Measurements from ENCODE around the gene LOXL3.
A peak's percentile ranks its signal among the peaks of the same experiment; 100 is the strongest.

The LOXL3 gene

DNA sequence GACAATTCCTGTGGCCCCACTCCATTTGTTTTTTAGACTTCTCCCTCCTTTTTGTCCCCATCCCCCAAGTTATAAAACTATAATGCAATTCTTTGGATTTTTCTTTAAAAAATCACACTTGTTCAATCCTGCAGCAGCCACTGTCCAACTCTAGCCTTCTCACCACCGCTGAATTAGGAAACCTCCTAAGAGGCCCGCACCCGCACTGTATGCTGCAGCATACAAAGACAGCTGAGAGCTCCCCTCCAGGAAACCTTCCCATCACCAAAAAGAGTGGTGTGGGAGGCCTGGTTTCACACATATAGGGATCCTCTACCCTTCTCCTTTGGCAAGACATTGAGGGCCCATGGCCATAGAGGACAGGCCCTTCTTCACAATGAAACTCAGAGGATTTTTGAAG is 49.2 kb downstream of the LOXL3 start:
- DNase-seq, result no peak

DNA sequence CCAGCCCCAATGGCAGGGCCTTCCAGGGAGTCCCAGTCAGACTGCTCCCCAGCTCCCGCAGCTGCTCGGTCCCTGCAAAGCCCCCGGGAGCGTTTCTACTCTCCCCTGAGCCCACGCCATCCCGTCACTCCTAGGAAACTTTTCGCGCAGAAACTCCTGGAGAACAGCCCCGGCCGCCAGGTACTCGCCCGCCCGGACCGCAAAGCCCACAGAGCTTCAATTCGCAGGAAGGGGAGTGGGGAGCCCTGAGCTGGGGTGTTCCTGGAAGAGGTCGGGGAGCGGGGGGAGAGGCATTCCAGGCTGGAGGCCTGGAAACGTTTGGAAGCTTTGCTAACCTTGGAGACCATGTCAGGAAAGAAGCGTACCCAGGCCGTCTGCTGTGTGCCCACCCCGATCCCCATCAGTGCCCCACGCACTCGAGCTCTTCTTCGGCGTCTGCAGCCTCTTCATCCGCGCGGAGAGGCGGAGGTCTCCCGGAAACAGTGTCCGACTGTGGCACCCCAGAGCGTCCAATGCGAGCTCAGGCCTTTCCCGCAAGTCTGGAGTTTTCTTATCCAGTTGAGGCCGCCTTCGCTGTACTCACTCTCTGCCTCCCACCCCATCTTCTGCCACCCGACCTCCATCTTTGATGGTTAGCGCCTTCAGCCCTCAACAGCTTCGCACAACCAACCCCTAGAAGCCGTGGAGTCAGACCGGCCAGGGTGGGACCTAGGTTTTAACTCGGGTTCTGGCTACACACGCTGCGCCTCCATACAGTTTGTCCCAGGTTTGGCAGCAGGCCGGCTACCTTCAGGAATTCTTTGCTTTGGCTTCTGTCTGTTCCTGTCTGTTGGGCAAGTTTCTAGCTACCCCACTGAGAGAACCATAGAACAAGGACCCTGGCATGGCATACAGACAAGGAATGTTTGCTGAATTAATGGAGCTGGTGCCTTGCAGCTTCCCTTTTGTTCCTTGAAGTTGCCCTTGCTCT is 50.0 kb downstream of the LOXL3 start:
- DNase-seq, result no peak

DNA sequence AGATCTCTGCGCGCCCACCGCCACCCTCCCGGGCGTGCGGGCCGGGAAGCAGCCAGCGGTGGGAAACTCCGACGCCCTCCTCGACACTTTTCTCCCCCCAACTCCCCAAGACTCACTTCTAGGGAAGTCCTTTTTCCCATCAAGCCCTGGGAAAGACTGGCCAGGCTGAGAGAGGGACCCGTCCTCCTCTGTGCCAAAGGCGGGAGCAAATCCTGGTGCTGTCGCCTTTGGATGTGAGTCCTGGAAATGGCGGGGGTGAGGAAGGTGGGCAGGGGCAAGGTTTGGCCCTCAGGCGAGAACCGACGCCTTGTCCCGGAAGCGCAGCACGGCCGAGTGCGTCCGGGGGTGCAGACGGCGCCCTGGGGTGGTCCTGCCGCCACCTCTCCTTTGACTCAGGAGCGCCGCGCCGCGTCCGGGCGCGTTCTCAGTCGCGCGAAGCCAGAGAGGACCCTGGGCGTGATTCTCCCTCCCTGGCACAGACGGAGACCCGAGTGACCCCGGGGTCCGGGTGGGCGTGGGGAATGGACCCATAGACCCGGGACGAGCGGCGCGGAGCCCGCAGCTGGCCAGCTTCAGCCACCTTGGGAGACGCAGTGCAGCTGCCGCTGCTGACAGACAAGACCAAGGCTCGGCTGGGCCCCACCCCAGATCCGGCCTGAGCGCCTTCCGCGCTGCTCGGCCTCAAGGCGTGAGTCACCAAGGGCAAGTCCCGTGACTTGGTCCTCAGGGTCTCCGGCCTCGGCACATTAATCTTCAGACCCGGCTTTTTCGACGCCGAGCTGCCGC is 50.8 kb downstream of the LOXL3 start:
- peak; percentile 47 to 70 for DNase-seq

DNA sequence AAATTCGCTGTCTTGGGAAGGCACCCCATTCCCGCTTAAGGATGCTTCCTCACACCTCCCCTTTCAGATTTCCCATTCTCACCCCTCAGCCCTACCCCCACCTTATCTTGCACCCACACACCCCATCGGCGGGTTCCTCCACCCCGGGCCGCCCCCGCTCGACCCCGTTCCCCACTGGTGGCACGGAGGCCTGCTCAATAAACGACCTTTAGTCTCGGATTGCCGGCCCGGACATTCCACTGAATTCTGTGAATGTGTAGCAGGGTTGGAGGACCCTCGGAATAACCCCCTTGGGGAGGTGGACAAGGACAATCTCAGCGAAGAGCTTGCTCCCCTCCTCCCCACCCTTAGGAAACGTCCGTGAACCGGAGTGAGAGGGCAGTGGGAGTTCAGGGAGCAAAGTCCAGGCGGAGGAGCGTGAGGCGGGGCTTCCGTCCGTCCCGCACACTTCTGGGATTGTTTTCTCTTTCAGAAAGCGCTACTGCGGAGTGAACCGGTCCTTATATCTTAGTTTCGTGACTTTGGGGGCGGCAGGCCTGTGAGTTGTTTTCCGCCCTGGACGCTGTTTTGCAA is 51.5 kb downstream of the LOXL3 start:
- DNase-seq, result no peak

DNA sequence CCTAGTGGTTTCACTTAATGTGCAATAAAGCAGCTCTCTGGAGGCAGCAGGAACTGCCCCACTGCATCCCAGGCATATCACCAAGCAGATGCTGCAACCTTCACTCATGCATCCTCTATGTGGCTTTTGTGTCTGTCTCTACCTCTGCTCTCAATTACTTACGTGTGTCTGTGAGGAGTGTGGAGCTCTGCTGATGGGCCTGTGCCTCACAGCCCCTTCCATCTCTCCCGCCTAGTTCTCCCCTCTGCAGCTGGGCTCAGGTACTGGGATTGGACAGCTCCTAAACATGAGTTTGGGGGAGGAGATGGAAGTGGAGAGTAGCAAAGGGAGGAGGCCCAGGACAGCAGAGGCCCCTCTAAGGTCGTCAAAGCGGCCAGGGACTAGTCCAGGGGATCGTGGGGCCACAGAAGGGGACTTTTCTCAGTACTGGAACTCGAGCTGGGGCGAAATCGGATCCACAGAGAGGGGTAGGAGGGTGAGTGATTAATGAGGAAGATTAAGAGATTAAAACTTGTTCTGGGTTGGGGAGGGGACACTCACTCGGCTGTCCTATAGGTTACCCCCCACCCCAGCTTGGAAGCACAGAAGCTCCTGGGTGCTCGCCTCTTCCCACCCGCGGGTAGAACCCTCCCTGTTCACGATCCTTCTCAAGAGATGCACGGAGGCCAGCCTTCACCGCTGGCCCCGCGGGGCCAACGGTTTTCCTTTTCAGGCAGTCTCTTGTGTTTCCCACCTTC is 52.2 kb downstream of the LOXL3 start:
- DNase-seq, result no peak

DNA sequence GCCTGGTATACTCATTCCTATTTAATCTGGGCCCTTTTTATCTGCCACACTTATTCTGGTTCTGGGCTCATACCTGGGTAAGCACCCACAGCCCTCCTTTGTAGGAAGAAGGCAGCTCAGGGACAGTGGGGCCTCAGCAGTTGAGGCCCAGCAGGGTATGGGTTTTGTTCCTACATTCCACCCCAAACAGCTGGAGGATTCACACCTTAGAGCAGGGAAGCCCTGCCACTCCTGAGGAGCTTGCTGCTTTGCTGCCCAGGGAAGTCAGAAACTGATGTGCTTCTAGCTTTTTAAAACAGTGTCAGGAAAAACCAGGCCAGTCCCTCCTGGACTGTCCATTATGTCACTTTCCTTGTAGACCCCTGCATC is 53.2 kb downstream of the LOXL3 start:
- no peak for DNase-seq

DNA sequence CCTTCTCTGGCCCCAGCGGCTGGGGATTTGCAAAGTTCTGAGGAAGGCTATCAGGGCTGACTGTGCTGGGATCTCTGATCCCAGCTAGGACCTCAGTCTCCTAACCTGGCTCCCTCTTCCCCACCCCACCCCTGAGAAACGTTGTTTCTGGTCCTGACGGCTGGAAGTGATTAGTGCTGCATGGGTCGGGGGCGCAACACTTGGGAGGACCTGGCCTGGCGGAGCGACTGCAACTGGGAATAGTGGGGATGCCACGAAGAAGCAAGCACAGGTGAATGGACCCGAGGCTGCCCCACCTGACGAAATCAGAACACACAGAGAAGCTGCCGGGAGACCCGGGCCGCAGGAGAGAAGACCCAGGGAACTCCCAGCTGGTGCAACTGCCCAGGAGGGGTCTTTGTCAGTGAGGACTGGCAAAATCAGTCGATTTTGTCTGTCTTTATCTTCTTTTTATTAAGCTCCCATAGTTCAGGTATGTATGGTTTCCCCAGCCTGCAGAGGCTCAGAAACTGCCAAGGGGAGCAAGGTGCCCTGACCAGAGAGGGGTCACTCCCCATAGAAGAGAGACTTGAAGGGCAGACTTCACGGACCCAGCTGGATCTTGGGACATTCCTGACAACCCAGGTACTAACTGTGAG is 53.7 kb downstream of the LOXL3 start:
- no peak for DNase-seq

DNA sequence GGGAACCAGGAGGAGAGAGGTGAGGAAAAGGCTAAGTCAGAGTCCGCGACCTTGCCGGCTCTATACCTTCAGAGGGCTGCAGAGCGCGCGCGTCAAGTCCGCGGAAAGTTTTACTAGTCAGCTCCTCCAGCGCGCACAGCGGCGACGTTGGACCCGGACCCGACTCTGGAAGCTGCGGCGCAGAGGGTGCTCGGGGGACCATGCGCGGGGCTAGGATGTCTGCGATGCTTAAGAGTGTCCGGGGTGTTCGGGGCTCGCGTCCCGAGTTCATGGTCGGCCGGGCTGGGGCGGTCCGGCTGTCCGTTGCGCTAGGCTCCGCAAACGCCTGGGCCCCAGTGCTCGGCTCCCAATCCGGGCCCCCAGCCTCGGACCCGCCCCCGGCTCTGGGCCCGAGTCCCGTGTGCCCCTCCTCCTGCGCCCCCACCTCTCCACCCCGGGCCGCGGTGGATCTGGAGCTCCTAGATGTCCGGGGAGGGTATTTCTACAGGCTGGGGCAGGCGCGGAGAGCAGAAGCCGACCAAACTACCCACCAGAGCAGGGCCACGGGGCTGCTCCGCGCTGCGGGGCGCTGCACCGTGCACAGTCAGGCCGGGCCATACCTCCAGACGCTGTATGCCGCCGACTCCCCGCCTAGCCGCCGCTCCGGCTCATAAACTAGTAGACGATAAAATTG is 54.3 kb downstream of the LOXL3 start, which contains the start of gene LBX2:
Gene LBX2 (minus strand): TSS at position 337 of the 673 bp plus-strand sequence. CDS start 66 bp downstream, at position 271.
- no peak for DNase-seq

DNA sequence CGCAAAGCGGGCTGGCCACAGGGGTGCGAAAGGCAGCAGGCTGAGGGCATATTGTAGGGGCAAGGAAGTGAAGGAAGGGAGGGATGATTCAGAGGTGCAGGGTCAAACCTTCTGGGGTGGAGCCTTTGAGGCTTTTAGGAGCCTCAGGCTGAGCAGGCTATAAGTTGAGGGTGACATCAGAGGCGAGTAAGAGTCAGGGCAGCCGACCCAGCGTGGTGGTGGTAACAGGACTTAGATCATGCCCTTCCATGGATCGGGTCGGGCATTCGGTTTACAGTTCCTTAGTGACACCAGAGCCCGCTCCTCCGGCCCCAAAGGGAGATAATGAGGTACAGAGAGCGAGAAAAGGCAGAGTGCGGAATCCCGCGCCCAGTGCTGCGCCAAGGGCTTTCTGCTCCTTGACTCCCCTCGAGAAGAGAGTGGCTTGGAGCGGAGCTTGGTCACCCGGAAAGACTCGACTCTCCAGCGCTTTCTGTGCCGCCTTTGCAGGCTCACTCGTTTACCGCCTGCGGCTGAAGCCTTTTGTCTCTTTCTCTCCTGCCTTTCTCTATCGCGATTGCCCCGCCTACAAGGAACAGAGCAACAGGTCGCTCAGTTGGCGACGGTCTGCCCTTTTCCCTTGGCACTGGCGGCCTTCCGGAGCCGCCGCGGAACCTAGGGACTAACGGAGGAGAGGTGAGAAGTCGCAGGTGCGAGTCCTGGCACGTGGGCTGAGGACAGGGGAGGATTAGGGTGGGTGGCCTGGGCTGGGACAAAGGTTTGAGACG is 55.1 kb downstream of the LOXL3 start:
- DNase-seq, result peak in 1 of 2 donors; percentile 14

DNA sequence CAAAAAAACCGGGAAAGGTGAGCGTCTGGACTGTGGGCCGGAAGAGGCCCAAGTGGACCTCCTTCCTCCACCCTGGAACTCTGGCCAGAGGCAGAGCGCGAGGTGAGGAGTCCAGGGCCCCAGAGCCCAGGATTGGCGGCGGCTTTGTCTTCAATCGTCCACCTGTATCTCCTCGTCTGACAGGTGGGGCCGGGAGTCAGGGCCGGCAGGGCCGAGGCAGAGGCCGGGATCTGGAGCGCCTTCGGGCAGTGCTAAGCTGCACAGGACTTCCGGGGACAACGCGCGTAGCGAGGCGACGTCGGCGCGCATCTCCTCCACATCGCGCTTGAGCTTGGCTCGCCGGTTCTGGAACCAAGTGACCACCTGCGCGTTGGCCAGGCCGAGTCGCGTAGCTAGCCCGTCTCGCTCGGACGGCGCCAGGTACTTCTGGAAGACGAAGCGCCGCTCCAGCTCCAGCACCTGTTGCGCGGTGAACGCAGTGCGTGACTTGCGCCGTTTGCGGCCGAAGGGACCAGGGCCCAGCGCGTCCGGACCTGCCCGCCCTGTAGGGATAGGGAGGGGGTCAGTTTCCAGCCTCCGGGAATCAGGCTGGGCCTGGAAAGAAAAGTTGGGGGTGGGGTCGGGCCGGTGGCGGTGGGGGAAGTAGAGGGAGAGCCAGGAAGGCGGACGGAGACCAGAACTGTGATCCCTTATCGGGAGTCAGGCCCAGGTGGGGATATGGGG is 55.8 kb downstream of the LOXL3 start:
- peak in 1 of 2 donors; percentile 33 for DNase-seq

DNA sequence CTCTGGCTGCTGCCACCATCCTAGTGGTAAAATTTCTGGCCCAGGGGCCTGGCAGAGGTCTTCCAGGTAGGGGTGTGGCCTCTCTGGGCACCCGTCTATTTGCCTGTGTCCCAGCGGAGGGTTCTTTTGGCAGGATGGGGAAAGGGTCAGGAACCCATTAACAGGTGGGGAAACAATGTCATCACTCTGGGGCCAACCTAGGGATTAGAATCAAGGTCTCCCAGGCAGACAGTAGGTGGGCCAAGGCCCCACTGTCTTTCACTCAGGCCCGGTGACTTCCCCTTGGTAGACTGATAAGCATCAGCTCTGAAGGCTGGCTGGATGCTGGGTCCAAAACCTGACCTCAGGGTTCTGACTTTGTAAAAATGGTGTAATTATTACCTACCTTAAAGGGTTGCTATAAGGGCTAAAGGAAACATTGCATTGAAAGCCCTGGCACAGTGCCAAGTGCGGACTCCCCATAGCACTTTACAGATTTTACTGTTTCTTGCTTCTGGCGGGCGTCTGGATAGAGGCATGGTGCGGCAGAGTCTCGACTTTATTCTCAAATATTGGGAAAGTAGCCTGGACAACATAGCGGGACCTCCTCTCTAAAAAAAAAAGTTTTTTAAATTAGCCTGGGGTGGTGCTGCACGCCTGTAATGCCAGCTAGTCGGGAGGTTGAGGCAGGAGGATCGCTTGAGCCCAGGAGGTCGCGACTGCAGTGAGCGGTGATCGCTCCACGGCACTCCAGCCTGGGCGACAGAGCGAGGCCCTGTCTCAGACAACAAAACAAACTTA is 56.6 kb downstream of the LOXL3 start:
- no peak for DNase-seq

DNA sequence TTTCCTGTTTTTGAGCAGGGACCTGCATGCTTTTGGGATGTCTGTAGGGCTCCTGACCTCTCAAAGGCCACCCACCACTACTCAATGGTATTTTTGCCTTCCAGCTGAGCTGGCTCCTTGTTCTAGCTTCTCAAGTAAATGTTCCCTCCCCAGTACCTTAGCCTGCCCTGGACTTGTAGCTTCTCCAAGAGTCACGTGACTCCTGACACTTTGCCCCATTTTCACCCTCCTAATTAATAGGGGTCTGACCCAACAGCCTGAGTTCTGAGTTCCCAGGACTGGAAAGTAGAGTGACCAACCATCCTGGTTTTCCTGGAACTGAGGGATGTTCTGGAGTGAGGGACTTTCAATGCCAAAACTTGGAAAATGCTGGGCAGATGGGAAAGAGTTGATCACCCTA is 58.3 kb downstream of the LOXL3 start:
- DNase-seq, result no peak

DNA sequence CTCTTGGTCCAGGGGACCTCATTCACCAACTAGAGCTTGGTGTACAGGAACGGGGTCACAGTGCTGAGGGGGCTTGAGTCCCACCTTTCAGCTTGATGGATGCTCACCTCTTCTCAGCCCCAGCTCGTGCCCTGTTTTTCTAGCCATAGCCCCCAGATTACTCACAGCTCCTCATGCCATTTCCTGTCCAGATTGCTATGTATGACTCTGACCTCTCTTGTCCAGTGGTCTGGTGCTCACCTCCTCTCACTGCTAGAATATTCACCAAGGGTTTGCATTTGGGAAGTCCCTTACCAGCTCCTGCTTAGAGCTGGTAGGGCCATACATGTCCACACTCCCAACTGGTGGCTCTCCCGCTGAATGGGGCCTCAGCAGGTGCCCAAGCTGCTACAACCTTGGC is 60.2 kb downstream of the LOXL3 start:
- DNase-seq, result no peak

DNA sequence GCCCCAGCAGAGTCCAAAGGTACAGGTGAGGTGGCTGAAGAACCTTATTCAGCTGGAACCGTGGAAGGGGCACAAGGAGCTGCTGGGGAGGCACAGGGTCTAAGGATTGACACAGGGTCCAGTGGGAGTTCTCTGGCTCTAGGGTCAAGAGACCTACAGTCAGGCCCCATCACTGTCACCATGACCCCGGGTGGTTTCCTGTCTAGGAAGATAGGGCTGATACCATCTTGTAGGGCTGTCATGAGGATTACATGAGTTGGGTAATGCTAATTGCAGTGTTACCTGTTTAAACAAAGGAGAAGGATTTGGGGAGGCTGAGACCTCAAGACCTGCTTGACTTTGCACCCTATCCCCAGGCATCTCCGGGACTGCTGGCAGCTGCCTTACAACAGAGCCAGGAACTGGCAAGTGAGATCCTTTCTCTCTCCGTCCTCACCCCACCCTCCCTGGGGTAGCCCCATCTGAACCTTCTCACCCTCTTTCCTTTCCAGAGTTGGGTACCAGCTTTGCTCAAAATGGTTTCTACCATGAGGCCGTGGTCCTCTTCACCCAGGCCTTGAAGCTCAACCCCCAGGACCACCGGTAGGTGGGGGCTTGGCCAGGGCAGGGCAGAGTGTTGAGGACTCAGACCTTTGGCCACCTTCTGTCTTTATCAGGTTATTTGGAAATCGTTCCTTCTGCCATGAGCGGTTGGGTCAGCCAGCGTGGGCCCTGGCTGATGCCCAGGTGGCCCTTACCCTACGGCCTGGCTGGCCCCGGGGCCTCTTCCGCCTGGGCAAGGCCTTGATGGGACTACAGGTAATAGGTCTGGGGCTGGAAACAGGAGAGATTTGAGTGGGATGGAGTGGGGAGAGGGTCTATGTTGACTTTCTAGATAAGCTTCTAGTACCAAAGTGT is 61.8 kb downstream of the LOXL3 start:
- DNase-seq, result no peak

DNA sequence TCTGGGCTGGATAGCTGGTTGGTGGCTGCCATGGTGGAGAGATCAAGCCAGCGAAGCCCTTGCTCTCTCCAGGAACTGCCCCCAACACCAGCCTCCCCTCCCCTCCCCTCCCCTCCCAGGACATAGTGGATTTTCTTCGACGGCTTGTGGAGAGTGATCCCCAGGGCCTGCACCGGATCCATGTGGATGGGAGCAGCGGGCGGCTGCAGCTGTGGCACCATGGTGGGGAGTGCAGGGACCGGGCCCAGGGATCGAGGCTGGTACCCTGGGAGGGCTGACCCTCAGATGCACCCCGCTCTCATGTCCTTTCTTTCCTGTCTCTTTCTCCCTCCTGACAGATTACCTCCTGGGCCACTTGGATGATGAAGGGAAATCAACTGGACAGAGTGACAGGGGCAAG is 63.8 kb downstream of the LOXL3 start:
- DNase-seq, result no peak

DNA sequence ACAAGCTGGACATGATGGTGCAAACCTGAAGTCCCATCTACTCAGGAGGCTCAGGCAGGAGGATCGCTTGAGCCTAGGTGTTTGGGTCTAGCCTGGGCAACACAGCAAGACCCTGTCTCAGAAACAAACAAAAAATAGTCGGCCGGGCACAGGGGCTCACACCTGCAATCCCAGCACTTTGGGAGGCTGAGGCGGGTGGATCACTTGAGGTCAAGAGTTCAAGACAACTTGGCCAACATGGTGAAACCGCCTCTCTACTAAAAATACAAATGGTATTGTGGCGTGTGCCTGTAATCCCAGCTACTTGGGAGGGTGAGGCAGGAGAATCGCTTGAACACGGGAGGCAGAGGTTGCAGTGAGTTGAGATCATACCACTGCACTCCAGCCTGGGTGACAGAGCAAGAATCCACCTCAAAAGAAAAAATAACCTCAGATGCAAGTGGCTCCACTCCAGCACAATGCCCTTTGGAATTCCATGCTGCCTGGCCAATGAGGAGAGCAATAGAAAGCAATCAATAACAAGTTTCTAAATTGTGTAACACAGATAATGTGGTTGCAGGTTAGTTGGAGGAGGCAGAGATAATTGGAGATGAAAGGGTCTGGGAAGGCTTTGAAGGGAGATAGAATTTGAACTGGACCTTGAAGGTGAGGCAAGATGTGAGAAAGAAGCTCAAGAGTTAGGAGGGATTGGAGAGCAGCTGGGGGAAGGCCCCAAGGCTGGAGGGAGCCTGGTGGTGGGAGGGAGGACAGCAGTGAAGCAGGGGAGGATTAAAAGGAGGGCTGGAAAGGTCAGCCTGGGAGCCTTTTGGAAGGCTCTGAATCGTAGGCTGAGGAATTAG is 64.9 kb downstream of the LOXL3 start:
- DNase-seq, result no peak

DNA sequence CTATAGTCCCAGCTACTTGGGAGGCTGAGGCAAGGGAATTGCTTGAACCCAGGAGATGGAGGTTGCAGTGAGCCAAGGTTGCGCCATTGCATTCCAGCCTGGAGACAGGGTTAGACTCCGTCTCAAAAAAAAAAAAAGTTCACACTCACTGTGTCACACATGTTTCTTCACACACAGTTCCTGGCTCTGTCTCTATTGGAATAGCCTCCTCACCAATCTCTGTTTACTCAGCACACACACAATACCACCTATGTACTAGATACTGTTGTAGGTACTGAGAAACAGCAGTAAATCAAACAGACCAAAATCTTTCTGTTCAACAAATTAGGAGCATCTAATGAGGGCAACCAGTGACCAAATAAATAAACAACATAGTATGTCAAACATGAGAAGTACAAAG is 67.6 kb downstream of the LOXL3 start:
- DNase-seq, result no peak

Data from CD4-positive, alpha-beta T cell treated with Interferon alpha-2 for 1 hour (primary cell).